ENCODE results near the gene PHLDB3. TPM values are rescaled to one million over a fixed set of nuclear protein-coding genes. Genes with fewer than 3 reads are reported as not detected.
"Not testable (repeated sequence)": the region's sequence is repeated elsewhere in the genome, so short reads cannot be mapped to it uniquely, and the experiment has no call there.

The PHLDB3 gene
- polyA plus RNA-seq, 1 donor = 3.4 TPM

GRCh38 chr19:43527860-43528622 lies 23.5 kb upstream of the PHLDB3 start:
- no peak for DNase-seq (ENCODE audit: low read depth)

GRCh38 chr19:43526884-43527859 lies 22.6 kb upstream of the PHLDB3 start, which contains the start of gene ETHE1:
ETHE1 (minus strand) TSS chr19:43527201; CDS start chr19:43527177, 24 bp downstream.
- DNase-seq (ENCODE audit: low read depth) = no peak

DNA sequence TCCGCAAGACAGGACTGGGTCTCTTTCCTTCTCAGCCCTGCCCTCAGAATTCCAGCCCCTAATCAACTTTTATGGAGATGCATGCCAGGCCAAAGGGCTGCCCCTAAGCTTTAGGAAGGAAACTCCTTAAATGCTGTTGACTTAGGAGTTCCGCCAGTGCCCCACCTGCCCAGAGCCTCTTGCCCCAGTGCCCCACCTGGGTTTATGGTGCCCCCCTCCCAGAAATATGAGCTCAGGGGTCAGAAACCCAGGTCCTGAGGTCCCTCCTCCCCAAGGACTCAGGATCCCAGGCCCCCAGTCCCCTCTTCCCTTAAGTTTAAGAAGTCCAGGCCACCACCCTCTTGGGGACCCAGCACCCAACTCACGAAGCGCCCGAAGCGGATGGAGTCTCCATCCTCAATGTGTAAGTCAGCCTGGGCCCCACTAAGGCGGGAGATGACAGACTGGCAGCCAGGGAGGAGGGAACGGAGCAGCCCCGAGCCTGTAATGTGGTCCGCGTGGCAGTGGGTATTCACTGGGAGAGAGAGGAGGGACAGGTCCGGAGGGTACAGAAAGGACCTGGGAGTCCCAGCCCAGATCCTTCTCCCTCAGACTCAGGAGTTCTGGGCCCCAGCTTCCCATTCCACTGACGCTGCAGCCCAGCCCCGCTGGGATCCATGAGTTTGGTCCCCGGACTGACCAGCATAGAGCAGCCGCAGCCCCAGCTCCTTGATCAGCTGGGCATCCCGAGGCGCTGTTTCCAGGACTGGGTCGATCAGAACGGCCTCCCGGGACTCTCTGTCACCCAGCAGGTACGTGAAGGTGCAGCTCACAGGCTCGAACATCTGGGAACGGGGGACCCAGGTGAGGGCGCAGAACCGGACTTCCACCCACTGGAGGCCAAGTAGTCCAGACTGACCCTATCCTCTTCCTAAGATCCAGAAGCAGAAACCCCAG lies 21.6 kb upstream of the PHLDB3 start:
- DNase-seq (ENCODE audit: low read depth) = no peak

- DNase-seq (ENCODE audit: low read depth) = no peak
Measured at GRCh38 chr19:43524922-43525835, 20.6 kb upstream of the PHLDB3 start.

DNA sequence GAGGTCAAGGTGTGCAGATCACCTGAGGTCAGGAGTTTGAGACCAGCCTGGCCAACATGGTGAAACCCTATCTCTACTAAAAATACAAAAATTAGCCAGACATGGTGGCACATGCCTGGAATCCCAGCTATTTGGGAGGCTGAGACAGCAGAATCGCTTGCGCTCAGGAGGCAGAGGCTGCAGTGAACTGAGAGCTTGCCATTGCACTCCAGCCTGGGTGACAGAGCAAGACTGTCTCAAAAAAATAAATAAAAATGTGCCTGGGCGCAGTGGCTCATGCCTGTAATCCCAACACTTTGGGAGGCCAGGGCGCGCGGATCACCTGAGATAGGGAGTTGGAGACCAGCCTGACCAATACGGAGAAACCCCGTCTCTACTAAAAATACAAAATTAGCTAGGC lies 19.1 kb upstream of the PHLDB3 start:
- not testable (repeated sequence) for DNase-seq (ENCODE audit: low read depth)

DNA sequence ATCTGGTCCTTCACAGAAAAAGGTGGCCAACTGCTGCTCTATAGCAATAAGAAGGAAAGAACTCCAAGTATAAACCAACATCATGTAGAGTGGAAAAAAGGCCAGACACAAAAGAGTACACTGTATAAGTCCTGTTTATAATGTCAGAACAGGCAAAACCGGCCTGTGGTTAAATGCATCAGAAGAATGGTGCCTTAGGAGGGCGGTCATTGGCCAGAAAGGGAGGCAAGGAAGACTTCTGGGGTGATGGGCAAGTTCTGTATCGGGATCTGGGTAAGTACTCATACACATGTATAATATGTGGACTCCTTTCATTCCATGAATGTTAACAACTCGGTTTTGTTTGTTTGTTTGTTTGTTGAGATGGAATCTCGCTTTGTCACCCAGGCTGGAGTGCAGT lies 18.4 kb upstream of the PHLDB3 start:
- DNase-seq (ENCODE audit: low read depth) = no peak

GRCh38 chr19:43519436-43520088 lies 15.0 kb upstream of the PHLDB3 start:
- DNase-seq (ENCODE audit: low read depth) = no peak

DNA sequence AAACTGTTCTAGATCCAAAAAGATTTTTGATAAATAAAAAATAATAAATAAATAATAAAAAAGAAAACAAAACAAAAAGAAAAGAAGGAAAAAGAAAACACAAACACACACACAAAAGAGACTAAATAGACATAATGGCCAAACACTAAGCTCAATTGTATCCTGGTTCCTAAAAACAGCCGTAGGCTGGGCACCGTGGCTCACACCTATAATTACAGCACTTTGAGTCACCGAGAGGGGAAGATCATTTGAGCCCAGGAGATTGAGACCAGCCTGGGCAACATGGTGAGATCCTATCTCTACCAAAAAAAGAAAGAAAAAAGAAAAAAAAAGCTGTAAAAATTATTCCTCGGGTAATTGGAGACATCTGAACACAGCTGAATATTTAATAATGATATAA lies 13.5 kb upstream of the PHLDB3 start:
- no peak for DNase-seq (ENCODE audit: low read depth)

DNA sequence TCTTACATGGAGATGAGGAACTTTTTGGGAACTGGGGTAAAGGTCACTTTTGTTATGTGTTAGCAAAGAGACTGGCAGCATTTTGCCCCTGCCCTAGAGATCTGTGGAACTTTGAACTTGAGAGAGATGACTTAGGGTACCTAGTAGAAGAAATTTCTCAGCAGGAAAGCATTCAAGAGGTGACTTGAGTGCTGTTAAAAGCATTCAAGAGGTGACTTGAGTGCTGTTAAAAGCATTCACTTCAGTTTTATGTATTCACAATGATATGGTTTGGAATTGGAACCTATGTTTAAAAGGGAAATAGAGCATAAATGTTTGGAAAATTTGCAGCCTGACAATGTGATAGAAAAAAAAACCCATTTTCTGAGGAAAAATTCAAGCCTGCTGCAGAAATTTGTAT lies 7.9 kb upstream of the PHLDB3 start:
- not testable (repeated sequence) for DNase-seq (ENCODE audit: low read depth)

DNA sequence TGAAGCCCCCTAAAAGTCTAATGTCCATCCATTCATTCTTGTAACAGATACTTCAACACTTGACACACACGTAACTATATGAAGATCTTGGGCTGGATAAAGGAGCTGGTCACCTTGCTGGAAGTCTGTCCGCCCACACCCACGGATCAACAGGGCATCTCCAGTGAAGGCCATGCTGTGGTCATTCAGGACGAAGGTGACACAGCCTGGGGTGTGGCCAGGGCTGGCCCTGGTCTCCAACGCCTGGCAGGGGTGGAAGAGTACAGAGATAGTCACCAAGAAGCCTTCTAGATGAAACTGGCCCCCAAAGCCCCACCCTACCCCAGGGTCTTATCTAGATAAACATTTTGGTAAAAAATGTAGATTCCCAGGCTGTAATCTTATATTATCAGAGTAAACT lies 6.8 kb upstream of the PHLDB3 start:
- no peak for DNase-seq (ENCODE audit: low read depth)

GRCh38 chr19:43510713-43511112 lies 6.2 kb upstream of the PHLDB3 start:
- DNase-seq (ENCODE audit: low read depth) = no peak

GRCh38 chr19:43507880-43508279 lies 3.3 kb upstream of the PHLDB3 start:
- DNase-seq (ENCODE audit: low read depth) = no peak

GRCh38 chr19:43506629-43507028 lies 2.1 kb upstream of the PHLDB3 start:
- DNase-seq (ENCODE audit: low read depth) = no peak

DNA sequence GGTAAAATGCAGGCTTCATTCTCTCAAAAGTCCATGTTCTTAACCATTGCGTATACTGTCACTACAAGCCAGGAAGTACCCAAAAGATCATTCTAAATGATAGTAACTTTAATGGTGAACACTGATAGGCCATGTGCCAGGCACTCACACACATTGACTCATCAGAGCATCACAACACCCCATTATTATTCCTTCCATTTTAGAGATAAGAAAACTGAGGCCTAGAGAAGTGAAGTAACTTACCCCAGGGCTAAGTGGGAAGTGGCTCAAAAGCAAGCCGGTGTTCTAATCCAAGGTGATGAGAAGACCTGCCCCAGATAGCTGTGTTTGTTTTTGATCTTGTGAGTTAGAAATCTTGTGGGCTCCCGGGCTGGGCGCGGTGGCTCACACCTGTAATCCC lies 1.4 kb upstream of the PHLDB3 start:
- no peak for DNase-seq (ENCODE audit: low read depth)

DNA sequence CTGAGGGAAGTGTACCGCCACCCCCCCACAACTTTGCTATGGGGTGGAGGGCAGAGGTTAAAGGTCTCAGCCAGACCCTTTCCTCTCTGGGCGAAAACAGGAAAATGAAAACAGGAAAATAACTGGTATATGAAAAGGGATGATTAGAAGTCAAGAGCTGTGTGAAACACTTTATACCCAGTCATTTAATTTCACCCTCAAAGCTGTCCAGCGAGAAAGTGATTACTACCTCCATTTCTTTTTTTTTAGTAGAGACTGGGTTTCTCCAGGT lies 575 bp upstream of the PHLDB3 start:
- DNase-seq (ENCODE audit: low read depth) = no peak

DNA sequence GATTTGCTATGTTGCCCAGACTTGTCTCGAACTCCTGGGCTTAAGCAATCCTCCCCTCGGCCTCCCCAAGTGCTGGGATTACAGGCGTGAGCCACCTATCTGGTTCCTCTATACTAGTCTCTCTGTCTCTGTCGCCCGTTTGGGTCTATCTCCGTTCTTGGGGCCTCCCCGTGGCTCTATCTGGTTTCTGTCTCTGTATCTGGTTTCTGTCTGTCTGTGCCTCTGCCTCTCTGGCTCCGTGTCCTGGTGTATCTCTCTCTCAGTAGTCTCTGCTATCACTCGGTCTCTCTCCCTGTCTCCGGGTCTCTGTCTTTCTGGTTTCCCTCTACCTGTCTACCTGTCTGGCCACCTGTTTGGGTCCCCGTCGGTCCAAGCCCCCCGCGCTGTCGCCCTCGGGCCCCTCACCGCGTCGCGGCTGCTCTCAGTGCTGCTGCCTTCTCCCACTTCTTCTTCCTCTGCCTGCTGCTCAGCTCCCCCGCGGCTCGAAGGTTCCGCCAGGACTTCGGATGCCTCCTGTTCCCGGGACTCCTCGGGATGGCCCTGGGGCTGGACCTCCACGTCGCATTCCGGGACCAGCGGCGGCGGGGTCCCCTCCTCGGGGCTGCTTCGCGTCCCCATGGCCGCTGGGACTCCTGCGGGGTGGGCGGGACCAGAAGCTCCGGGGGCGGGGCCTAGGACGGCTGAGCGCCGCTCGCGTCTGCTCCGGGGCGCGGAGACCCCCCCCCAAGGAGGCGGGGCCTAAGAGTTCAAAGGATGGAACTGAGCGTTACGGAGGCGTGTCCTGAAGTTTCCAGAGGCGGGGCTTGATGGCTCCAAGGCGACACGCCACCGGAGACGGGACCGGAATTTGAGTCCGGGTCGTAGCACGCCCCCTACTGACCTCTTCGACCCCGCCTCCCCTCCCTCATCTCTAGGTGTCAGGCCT lies 783 bp downstream of the PHLDB3 start:
- no peak for DNase-seq (ENCODE audit: low read depth)

DNA sequence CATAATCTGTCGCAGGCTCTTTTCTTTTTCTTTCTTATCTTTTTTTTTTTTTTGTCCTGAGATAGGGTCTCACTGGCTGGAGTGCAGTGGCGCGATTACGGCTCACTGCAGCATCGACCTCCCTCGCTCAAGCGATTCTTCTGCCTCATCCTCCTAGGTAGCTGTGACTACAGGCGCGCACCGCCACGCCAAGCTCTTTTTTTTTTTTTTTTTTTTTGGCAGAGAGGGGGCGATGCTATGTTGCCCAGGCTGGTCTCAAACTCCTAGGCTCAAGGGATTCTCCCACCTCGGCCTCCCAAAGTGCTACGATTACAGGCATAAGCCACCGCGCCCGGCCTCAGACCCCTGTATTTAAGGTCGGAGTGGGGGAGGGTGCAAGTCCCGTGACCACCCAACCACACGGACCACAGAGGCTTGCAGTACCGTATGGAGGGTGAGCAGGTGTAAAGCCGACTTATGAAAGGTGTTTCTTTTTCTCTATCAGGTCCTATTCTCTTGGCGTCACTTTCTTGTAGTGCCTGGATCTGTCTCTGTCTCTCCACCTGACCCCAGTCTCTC lies 2.0 kb downstream of the PHLDB3 start:
- no peak for DNase-seq (ENCODE audit: low read depth)

DNA sequence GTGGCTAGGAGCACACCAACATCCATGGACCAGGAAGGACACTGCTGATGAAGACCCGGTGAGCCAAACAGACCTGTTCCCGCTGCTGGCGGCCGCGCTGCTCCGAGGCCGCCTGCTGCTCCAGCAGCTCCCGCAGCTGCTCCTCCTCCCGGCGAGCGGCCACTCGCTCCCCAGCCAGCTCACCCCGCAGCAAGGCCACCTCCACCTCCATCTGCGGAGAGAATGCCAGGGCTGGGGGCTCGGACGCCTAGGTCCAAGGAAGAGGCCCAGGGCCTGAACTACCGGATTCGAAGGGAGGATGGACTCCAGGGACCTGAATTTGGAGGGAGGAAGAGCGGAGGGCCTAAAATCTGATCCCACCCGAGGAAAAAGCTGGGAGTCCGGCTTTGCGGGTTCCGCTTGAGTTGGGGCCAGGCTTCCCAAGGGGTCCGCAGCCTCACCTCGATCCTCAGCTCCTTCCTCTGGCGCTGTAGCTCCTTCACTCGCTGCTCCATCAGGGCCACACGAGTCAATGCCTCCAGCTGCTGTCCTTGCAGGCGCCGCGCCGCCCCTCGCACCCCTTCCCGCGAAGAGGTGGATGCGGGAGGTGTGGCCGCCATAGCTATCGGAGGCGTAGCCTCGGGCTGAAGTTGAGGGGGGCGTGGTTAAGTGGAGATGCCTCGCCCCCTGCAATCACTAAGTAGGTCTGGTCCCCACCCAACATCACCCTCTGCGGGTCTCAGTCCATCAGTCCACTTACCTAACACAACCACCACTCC lies 2.7 kb downstream of the PHLDB3 start:
- no peak for DNase-seq (ENCODE audit: low read depth)
